SK-N-MC (cell line): ENCODE results near the gene H19.

ENCODE experiments used
- DNase-seq: peaks from one replicate; pipeline ENCODE4 v3.0.0-alpha.2; 2011; ENCODE audit warnings: low read depth, low spot score
- H3K27ac ChIP-seq: fragments of 200-600 bp; sonication (generic); 2 replicates; pipeline ENCODE4 v1.5.1; 2016; ENCODE audit warnings: mixed run types
- H3K36me3 ChIP-seq: fragments of 200-600 bp; sonication (generic); 2 replicates; pipeline ENCODE4 v1.6.1; 2017; ENCODE audit warnings: antibody characterized with exemption, low read length, mixed read lengths; ENCODE audit not compliant: insufficient read depth
- H3K4me3 ChIP-seq: fragments of 200-600 bp; sonication (generic); 2 replicates; pipeline ENCODE4 v1.5.1; 2016
- H3K9ac ChIP-seq: fragments of 200-600 bp; sonication (generic); 2 replicates; pipeline ENCODE4 v1.8.0; 2017; ENCODE audit warnings: mixed run types, mixed read lengths; ENCODE audit not compliant: insufficient read length
- H3K9me3 ChIP-seq: fragments of 200-600 bp; sonication (generic); 2 replicates; pipeline ENCODE4 v1.6.1; 2017; ENCODE audit warnings: low read depth, mild to moderate bottlenecking, antibody characterized with exemption, low read length, moderate library complexity, mixed read lengths
- EZH2 ChIP-seq: fragments of 200-600 bp; sonication (generic); IDR thresholded peaks from one replicate; pipeline ENCODE4 v1.6.1; 2017; ENCODE audit warnings: antibody characterized with exemption
- FOXP2 ChIP-seq: optimal IDR thresholded peaks from 2 replicates; pipeline ENCODE3; 2011; ENCODE audit warnings: mild to moderate bottlenecking, moderate library complexity; ENCODE audit not compliant: insufficient read depth; ENCODE audit errors: extremely low read length, control extremely low read depth
- POLR2AphosphoS5 ChIP-seq: IDR thresholded peaks from 2 replicates; pipeline ENCODE4 v1.6.1; 2012; ENCODE audit warnings: mild to moderate bottlenecking, low read depth, low read length, borderline replicate concordance

The H19 gene

DNA sequence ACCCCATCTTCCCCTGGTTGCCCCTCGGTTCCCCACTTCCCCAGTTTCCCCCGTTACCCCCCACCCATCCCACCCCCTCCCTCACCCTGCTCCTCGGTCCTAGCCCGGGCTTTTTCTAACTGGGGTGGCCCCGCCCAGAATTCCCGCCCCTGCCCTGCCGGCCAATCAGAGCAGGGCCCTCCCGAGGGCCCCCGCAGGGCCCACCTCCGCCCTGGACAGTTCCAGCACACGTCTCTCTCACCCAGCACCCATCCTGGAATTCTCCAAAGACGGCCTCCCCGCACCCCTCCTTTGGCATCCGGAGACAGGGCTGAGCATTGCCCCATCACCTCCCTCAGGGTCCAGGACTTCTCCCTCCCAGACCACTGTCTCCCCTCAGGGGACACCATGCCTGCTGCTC lies at the start of gene H19:
Gene H19, minus strand, starts transcription at position 88 of the 400 bp plus-strand sequence.
- no peak for TF ChIP-seq POLR2AphosphoS5
- Histone ChIP-seq H3K9ac (no peak within 1 kb of the TSS), H3K27ac (no peak within 1 kb of the TSS), H3K4me3 (no peak within 1 kb of the TSS), H3K9me3 (no peaks in the 10 kb centered on the region), H3K36me3 (no peaks in the 10 kb centered on the region)
- no peak for DNase-seq

DNA sequence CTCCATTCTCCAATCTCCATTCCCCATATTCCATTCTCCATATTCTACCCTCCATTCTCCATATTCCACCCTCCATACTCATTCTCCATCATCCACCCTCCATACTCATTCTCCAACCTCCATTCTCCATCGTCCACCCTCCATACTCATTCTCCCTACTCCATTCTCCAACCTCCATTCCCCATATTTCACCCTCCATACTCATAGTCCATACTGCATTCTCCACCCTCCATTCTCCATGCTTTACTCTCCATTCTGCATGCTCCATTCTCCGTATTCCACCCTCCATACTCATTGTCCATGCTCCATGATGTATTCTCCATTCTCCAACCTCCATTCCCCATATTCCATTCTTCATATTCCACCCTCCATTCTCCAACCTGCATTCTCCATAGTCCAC lies 44.3 kb upstream of the H19 start:
- Histone ChIP-seq H3K9me3 (no peaks in the 10 kb centered on the region), H3K4me3 (no peak overlapping the region), H3K27ac (no peak overlapping the region), H3K36me3 (no peaks in the 10 kb centered on the region), H3K9ac (no peak overlapping the region)
- TF ChIP-seq FOXP2 (no peak), POLR2AphosphoS5 (no peak), EZH2 (no peak)
- DNase-seq: no peak

DNA sequence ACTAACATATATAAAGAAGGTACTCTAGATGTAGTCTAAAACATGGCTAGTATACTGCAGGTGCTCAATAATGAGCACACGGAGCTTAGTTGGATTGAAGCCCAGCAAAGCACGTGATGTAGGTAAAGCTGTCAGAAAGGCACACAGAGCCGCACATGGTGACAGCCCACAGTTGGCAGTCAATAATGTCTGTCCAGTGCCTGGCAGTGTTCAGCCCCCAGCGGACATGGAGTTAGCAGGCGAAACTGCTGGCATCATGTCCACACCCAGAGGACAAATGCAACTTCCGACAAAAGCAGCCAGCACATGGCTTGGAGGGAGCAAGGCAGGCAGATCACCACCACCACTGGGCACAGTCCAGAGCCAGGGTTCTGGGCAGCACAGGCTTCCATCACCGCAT lies 43.5 kb upstream of the H19 start:
- TF ChIP-seq EZH2 (no peak), POLR2AphosphoS5 (no peak), FOXP2 (no peak)
- Histone ChIP-seq H3K9ac (no peak overlapping the region), H3K9me3 (no peaks in the 10 kb centered on the region), H3K4me3 (no peak overlapping the region), H3K36me3 (no peaks in the 10 kb centered on the region), H3K27ac (no peak overlapping the region)
- no peak for DNase-seq

DNA sequence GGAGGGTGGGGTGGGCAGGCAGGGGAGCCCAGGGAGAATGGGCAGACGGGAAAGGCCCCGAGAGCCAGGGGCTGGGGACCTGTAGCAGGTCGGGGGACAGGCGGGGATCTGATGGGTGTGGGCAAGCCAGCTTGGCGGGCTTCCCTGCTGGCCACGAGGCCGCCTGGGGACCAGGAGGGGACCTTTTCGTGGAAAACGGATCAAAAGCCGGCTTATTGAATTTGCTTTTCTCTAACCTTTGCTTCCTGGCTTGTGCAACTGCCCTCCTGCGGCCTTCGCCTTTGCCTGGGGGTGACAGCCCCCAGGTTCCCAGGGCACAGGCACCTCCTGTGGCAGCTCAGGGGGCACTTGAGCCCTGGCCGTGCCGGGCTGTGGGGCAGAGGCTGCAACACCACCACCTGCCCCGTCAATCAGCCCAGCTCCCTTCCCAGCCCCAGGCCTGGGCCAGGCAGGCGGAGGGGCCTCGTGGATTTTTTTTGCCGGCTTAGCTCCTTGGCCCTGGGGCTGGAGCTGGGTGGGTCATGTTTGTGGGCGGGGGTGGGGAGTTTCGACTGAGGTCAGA lies 41.6 kb upstream of the H19 start:
- Histone ChIP-seq H3K9me3 (no peaks in the 10 kb centered on the region), H3K27ac (no peak overlapping the region), H3K4me3 (no peak overlapping the region), H3K36me3 (no peaks in the 10 kb centered on the region), H3K9ac (no peak overlapping the region)
- no peak for TF ChIP-seq POLR2AphosphoS5
- no peak for TF ChIP-seq EZH2
- TF ChIP-seq FOXP2: no peak
- no peak for DNase-seq

DNA sequence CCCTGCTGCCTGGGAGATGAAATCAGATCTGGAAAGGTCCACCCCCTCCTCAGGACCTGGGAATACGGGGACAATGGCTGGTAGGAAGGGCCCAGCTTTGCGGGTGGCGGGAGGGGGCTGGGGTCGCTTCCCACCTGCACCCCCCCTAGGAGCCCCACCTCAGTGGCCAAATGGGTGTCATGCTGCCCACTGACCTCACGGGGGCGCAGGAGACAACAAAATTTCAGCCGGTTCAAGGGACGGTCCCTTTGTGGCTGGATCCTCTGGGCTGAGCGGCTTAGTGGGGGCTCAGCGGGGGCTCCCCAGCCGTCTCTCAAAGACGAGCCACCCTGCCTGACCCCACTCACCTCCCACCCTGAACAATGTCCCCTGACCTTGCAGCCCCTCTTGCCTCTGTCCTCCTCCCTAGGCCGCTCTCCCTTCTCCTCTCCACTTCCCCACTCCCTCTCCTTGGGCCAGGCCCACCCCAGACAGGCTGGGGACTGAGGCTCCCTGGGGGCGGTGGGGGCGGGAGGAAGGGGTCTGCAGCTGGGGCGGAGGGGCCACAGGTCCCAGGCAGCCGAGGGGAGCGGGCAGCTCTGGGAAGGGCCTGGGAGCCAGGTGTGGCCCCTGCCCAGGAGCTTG lies 39.3 kb upstream of the H19 start:
- H3K27ac ChIP-seq: no peak overlapping the region
- DNase-seq: no peak
- no peak overlapping the region for H3K9ac ChIP-seq
- H3K36me3 ChIP-seq: no peaks in the 10 kb centered on the region
- no peak for TF ChIP-seq FOXP2
- TF ChIP-seq POLR2AphosphoS5: no peak
- TF ChIP-seq EZH2: no peak
- no peaks in the 10 kb centered on the region for H3K9me3 ChIP-seq
- no peak overlapping the region for H3K4me3 ChIP-seq

DNA sequence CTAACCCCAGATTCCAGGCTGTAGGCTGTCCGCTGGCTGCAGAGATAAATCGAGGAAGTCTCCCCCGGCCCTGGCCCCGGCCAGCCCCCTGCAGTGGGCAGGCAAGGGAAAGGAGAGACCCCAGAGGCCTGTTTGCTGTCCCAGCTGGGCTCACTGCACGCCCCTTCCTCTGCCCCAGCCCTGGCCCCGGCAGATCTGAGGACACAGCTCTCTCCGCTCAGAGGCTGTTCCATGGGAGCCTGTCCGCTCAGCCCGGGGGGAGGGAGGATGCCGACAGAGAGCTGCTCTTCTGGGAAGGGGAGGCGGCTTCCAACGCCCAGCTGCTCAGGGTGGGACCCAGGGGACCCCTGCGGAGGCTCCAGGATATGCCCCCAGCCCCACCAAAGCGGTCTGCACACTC lies 37.7 kb upstream of the H19 start:
- DNase-seq: no peak
- H3K9me3 ChIP-seq: no peaks in the 10 kb centered on the region

DNA sequence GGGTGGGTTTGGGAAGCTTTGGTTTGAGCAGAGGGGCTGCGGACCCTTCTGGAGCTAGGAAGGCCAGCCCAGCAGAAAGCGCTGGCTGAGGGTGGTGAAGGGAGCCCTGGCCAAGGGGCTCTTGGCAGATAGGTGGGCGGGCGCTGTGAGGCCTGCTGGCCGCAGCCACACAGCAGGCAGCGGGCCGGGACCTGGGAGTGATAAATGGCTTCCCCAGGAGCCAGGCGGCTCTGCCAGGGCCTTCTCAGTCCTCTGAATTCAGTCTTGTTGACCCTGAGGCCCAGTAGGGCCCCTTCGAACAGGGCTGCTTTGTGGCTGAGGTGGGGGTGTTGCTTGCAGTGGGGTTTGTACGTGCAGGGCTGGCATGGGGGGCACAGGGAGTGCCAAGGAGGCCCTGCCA lies 33.4 kb upstream of the H19 start:
- no peak for DNase-seq
- Histone ChIP-seq H3K4me3 (no peak overlapping the region), H3K9me3 (no peaks in the 10 kb centered on the region), H3K36me3 (no peaks in the 10 kb centered on the region), H3K9ac (no peak overlapping the region), H3K27ac (no peak overlapping the region)
- TF ChIP-seq FOXP2 (no peak), POLR2AphosphoS5 (no peak), EZH2 (no peak)

More for the DNA sequence above, 37.7 kb upstream of the H19 start:
- Histone ChIP-seq H3K27ac (no peak overlapping the region), H3K36me3 (no peaks in the 10 kb centered on the region), H3K9ac (no peak overlapping the region), H3K4me3 (no peak overlapping the region)
- TF ChIP-seq POLR2AphosphoS5 (no peak), EZH2 (no peak)

DNA sequence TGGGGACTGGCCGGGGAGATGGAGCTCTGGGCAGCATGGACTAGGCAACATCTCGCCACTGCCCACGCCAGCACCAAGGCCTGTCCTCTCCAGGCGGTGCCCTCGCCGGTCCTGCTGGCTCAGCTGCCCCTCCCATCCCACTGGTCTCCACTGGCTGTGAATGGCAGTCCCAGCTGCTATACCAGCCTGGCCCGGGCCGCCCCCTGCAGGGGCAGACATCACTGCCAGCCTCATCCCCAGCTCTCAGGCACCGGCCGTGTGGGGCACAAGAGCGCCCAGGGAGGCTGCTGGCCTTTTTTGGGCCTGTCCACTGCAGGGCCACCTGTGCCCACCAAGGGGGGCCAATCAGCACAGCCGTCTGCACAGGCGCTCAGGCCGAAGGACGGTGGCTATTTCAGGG lies 30.1 kb upstream of the H19 start:
- Histone ChIP-seq H3K9ac (no peak overlapping the region), H3K27ac (no peak overlapping the region), H3K36me3 (no peaks in the 10 kb centered on the region), H3K4me3 (no peak overlapping the region), H3K9me3 (no peaks in the 10 kb centered on the region)
- TF ChIP-seq POLR2AphosphoS5: no peak
- TF ChIP-seq FOXP2: no peak
- TF ChIP-seq EZH2: no peak
- no peak for DNase-seq

DNA sequence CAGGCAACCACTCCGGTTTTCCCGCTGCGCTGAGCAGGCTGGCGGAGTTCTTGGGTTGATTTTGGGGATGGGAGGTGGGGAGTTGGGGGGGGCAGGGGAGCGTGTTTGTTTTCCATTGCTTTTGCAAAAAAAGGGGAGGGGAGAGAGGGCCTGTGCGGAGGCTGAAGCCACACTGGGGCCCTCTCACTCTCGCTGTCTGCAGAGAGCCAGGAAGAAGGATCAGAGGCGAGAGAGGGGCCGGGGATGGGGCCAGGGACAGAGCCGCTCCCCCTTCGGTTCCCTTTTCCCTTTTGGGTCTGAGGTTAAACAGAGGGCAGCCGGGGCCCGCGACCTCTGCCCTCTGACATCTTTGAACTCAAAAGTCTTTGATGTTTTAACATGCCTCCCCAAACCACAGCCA lies 17.4 kb upstream of the H19 start:
- H3K4me3 ChIP-seq: no peak overlapping the region
- no peak for TF ChIP-seq FOXP2
- no peak for TF ChIP-seq POLR2AphosphoS5
- TF ChIP-seq EZH2: no peak
- H3K9ac ChIP-seq: no peak overlapping the region
- no peak overlapping the region for H3K27ac ChIP-seq
- no peaks in the 10 kb centered on the region for H3K9me3 ChIP-seq
- no peak for DNase-seq
- H3K36me3 ChIP-seq: no peaks in the 10 kb centered on the region

DNA sequence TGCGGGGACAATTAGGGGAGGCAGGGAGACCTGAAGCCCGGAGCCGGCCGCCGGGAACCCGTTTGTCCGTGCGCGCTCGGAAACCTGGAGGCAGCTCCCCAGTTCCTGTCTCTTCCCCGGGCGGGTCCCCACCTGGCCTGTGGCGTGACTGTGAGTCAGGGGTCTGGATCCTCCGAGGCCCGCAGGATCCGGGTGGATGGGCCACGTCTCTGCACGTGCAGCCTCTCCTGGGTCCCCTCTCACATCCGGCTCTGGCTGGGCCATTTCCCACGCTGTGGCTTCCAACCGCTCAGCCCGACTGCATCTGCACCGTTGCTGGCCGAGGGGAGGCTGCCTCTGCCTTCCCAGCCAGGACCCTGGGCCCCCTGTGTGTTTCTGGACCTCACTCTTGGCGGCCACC lies 14.8 kb upstream of the H19 start:
- no peak for TF ChIP-seq FOXP2
- DNase-seq: no peak
- Histone ChIP-seq H3K9ac (no peak overlapping the region), H3K36me3 (no peaks in the 10 kb centered on the region), H3K9me3 (no peaks in the 10 kb centered on the region), H3K4me3 (no peak overlapping the region), H3K27ac (no peak overlapping the region)
